ENCODE results near the gene RCBTB2.
"Not testable (repeated sequence)": the region's sequence is repeated elsewhere in the genome, so short reads cannot be mapped to it uniquely, and the experiment has no call there.

Gene RCBTB2
- total RNA-seq, result 24.9 to 36.7 reads per million in 2 donors

DNA sequence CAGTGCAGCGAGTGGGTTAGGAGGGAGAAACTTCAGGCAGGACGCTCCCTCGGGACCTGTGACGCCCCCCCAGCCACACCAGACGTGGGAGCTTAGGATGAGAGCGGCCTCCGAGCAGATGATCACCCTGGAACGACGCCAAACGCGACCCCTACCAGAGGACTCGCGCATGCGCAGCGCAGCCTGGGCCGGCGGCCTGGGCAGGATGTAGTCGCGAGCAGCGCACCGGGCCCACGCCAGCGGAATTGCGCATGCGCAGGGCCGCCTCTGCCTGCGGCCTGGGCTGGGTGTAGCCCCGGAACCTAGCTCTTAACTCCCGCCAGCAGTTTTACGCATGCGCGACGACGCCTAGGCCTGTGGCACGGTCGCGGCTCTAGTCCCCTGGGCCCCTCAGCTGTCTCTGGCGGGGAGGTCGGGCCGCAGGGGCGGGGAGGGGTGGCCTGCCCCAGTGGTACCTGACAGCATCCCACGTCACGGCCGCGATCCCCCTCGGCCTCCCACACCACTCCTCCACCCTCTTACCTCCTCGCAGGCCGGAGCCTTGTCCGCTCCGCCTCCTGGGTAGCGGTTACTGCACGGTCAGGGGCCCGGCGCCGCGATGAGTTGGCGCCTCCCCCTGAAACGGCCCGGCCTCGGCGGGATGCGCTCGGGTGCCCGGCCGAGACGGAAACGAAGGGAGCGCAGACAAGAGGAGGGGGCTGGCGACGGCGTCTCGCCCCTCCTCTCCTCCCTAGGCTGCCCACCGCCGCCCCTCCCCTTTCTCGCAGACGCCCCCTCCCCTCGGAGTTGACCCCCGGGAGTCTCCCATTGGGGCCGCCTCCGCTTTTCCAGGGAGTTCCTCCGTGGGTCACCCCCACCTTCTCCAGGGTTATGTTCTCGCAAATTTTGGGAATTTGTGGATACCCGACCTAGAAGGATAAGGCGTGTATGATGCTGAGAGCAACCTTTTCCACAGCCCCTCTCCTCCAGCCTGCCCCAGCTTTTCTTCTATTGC lies at the start of gene RCBTB2:
Gene RCBTB2 (minus strand): TSS at position 575 of the 994 bp plus-strand sequence. CDS start 11,141 bp downstream, outside the sequence.
- DNase-seq, result peak; percentile 98

DNA sequence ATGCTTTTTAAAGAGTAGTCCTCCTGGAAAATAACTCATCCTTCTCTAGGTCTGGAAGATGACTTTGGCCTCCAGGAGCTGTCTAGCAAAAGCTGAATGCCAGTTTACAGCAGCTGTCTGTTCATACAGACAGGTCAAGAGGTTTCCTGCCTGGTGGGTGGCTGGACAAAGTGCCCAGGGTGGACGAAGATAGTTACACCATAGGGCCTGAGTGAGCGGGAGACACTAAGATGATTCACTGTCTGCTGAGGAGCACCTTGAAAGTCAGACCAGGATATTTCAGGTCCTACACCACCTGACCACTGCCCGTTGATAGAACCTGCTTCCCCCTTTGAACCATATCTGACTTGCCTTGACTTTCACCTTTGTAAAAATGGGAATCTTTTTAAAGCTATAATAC lies 49.2 kb upstream of the RCBTB2 start:
- no peak for DNase-seq

DNA sequence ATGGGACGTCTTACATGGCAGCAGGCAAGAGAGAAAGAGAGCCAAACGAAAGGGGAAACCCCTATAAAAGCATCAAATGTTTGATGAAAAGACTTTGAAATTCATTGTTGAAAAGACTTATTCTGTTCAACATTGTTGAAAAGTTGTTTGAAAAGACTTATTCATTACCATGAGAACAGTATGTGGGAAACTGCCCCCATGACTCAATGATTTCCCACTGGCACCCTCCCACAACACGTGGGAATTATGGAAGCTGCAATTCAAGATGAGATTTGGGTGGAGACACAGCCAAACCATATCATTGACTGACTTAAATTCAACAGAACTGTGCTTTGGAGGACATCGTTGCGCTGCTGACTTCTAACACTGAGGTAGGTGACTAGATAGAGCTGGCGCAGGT lies 48.0 kb upstream of the RCBTB2 start:
- no peak for DNase-seq

DNA sequence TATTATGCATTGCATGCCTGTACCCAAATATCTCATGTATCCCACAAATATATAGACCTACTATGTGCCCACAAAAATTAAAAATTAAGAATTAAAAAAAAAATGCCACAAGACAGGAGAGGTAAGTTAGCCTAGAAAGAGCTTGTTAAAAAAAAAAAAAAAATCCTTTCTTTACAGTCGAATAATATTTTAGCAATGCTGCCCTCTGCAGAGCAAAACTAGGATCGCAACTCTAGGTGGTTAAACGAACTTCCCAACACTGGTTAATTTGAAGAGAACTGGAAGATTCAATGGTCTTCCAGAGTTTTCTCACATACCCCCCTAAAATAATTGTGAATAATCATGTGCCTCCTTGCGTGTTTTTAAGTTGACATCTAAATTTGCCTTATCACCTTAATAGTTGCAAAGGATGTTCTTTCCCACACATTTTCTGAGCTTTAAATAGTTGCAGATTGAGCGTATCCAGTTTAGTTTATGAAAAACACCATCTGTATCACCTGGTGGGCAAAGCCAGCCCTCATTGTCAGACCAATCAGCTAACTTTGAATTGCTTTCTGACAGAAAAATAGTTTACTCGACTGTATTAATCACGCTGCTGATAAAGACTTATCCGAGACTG lies 47.4 kb upstream of the RCBTB2 start:
- peak; percentile 73 for DNase-seq

DNA sequence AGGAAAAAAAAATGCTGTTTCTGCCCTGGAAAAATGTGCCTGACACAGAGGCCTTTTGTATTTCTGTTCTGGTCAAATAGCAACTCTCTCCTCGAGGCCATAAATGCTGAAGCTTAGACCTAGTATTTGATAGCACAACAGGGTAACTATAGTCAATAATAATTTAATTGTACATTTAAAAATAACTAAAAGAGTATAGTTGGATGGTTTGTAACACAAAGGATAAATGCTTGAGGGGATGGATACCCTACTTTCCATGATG lies 47.0 kb upstream of the RCBTB2 start:
- not testable (repeated sequence) for DNase-seq

DNA sequence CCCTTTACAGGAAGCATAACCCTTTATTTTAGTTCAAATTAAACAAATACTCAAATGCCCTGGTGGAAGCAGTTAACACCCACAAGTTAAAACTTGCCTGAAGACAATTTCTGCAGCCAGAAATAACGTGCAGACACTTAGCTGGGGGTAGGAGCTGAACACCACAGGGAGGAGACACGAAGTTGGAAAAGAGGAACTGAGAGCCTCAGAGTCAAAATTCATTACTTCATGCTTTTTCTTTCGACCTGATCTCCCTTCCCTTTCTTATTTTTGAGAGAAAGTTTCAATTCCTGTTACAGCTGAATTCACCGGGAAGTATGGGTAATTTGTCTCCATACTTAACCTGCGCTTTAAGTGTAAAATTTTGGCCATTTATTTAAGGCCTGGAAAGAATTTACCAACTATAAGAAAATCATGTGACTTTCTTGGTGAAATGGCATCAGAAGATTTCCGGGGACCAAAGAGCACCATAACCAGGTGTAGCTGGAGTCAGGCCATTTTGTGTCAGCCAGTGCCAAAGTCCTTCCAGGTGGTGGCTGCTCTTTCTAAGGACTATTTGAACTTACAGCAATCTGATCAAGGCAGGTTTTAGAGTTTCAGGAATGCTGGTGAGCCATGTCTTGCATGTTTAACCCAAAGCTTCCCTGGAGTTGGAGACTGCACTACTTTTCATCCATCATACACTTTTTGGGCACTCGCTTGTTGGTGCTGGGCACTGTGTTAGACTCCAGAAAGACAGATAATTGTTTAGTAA lies 46.5 kb upstream of the RCBTB2 start:
- no peak for DNase-seq

DNA sequence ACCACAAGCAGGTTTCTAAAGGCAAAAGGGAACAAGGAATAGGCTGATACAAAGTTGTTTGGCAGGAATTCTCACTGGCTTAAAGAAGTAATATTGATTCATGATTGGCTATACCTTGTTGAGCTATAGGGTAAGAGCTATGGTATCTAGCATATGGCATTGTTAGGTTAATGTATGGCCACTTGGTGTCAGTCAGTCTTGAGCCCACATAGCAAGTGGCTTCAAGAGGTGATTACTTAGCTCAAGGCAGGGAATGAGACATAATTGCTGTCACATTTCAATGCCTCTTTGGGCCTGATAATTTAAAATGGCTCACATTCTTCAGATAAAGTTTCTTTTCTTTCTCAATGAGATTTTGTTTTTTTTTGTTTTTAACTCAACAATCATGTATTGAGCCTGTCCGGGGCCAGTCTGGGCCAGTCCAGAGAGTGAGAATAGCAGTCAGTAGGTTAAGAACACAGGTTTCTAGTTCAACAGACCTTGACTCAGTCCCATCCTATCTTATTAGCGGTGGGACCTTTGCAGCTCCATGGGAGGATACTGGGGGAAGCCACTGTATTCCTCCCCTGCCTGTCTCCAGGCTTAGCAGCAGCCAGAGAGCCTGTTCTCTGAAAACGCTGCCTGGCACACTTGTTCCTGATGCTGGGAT lies 45.8 kb upstream of the RCBTB2 start:
- no peak for DNase-seq

DNA sequence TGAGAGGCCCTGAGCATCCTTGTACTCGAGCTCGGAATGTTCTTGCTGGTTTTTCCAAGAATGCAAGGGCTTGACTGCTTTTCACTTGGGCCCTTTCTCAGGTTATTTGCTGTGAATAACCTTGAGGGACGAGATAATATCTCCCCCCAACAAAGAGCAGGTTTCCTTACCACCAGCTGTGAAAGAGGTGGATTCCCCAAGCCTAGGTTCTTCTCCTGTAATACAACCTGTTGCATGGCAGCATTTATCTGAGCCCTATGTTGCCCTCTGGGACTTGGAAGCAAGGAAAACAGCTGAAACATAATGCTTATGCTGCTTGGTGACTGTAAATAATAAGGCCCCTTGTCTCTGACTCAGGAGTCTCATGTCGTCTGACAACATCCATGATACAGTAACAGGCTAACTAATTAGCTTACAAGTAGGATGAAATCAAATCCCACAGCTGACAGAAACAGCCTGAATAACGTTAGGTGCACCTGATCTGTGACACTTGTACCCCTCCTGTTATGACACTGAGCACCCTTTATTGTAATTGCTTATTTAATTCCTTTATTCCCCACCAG lies 43.6 kb upstream of the RCBTB2 start:
- no peak for DNase-seq

DNA sequence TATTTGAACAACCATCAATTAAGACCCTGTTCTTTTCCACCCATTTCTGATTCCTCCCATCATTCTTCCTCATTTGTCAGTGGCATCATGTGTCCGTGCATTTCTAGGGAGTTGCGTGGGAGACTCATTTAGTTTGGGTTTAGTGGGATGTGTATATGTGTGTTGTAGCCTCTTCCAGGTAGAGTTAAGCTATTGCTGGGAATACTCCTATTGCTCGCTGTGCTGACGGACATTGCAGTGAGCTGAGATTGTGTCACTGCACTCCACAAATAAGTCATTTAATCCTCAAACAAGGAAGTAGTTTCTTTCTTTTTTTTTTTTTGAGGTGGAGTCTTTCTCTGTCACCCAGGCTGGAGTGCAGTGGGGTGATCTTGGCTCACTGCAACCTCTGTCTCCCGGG lies 42.2 kb upstream of the RCBTB2 start:
- DNase-seq, result no peak

DNA sequence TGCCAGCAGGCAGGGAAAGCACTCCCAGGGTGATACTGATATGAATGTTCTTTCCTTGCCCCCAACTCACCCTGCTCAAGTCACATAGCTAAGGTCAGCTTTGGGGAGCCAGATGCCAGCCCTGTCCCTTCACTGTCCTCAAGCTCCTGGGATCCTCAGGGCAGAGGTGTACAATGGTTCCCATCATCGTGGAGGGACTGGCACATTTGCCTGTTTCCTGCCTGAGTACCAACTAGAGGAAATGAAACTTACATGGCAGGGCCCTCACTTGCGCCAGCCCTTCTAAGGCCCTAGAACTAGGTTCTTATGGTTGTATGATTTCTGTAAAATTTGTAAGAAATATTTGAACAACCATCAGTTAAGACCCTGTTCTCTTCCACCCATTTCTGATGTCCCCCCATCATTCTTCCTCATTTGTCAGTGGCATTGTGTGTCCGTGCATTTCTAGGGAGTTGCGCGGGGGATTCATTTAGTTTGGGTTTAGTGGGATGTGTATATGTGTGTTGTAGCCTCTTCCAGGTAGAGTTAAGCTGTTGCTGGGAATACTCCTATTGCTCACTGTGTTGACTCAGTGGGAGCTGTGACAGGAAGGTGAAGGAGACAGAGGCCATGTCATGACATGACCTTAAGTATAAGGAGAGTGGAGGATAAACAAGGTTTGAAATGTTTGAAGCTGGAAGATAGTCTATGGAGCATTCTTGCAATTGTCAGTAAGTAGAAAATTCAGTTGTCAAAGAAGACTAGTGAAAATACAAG lies 41.3 kb upstream of the RCBTB2 start:
- DNase-seq, result no peak

DNA sequence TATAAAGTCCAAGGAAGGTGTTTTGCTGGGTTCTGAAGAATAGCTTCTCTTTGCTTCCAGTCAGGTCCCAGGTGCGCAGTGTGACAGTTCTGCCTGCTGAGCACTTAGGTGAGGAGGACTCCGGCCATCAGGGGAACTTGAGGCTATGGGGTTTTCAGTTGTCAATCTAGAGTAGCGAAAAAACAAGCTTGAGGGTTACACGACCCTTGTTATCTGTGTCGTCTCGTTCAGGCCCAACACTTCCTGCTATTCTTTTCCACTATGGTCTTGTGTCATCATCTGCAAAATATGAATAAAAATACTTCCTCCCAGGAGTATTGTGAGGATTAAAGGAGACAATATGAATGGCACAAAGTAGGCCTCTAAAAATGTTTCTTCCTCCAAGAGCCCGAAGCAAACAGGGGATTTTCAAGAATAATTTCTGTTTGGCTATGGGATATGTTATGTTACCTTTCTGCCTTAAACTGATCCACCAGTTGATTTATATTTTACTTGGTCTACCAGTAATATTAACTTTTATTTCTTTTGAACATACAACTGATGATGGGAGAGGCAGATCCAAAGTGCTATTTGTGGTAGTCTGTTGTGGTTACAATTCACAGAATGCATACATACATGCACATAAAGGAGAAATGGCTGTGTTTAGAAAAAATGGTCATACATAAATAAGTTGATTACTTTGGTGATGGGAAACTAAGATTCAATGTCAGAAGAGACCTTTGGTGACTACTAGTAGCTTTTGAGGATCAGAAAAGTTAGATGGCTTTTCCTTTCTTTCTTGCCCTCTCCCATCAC lies 40.5 kb upstream of the RCBTB2 start:
- no peak for DNase-seq

DNA sequence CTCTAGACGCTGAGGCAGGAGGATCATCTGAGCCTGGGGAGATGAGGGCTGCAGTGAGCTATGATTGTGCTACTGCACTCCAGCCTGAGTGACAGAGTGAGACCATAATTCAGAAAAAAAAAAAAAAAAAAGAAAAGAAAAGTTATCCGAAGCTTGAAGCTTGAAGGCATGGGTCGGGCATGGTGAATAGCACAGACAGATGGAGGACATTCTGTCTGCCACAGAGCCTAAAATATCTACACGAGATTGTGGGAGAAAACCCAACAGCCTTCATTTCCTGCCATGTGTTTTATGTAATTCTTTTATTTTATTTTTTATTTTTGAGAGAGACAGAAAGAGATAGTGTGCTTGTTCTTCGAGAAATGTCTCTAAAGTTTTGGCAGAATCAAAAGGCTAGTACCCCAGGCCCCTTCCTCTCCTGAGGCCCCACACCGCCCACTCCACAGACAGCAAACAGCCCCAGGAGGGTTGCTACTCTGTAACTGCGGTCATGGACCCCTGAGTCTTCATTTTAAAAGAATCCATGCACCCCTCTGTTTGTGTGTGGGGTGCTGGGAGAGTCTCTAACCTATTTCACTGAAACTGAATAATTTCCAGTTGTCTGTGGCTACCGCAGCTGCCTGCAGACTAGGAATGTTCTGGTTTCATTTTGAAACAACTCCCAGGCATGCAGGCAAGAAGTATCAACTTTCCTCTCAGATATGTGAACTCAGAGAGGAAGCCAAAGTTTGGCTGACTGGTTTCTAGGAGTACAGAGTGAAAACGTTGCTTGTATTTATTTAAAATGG lies 38.4 kb upstream of the RCBTB2 start:
- DNase-seq, result no peak

DNA sequence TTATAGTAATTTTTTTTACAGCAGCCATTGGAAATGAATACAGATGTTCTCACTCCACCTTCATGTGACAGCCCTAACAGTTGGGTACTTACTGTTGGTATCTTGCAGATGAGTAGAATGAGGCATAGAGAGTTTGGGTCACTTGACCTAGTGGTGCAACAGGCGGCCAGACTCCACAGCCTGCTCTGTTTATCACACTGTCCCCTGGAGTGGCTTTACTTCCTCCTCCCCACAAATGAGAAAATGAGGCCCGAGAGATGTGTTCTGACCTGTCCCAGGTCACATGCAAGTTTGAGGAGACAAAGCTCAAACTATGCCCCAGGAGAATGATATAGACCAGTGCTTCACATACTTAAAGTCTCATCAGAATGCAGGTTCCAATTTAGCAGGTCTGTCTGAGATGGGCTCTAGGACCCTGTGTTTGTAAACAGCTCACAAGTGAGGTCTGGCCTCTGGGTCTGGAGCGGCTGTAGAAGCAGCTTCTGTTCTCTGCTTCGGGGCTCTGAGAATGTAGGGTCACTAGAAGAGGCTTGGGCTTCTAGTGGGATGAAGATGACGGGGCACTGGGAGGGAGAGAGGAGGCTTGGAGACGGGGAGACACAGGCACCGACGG lies 37.4 kb upstream of the RCBTB2 start:
- DNase-seq, result no peak

DNA sequence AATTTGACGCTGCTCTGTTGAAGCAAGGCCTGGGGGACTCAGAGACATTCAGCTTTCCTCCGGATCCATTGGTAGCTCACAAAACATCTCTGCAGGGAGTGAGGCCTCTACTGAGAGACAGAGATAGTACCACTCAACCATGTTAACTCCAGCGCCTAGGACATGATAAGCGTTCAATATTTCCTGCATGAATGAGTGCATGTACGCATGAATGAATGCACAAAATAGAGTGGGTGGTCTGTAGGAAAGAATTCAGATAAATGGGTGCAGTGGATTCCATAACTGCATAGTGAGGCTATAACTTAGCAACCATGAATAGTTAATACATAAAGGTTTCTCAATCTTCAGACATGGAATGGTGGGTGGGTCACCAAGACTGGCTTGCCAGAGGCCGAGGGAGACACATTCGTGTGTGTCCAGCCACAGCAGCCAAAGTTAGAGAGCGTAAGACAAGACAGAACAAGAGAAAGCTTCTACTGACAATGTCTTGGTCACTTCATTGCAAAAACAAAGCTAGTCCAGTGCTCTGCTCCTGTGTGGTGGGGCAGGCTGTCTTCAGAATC lies 36.3 kb upstream of the RCBTB2 start:
- no peak for DNase-seq

DNA sequence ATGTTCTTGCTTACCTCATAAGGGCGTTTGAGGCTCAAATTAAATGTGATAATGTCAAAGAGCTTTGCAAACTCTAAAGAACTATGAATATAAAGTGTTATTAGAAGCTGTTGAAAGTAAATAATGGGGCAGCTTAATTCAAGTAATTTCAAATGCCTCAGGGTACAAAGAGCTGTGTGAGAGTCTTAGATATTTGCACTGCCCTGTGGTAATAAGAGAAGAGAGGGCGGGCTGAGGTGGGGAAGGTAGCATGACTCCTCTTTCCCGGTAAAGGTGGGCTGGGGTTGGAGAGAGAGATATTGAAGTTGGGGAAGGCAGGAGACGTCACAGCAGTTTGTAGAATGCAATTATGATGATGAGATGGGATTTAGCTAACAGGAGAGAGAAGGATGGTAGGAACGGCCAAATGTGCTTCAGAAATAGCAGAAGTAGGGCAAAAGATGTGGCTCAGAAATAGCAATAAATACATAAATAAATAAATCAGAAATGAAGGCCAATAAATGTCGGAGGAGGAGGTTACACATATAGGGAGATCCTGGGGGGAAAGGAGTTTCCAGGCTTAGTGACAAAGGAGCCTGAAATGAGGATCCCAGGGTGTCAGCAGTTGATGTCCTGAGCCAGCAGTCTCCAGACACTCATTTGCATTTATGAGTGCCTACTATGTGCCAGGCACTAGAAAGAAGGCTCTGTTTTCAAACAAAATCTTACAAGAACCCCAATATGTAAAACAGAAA lies 35.7 kb upstream of the RCBTB2 start:
- no peak for DNase-seq

DNA sequence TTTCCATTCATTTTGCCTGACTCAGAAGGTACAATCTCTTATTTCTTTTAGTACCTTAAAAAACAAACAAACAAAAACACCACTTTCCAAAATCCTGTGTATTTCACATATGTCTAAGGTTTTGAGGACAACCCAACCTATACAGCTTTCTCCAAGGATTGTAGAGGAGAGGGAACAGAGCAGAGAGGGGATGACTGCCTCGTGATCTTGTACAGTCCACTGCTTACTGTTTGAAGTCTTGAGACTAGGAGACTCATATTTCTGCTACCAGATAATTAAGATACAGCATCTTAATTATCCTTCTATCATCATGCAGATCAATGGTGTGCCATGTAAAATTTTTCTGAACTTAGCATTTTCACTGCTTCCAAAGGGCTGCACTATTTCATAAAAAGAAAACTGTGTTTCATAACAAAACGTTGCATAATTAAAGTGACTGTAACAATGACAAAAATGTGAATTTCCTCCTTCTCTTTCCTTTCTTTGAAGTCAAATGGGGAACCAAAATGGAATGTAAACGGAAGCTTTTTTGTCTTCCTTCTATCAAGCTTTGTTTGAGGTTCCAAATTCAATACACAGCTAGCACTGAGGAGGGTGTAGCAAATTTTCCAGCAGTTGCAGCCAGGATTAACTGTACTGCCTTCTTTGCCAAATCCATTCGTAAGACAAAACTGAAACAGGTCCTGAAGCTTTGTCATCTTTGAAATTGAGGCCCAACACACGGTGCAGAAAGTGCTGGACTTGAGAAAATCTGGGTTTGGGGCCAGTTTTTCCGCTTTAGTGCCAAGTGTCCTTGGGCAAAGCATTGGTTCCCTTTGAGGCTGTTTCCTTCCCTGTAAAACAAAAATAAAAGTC lies 34.9 kb upstream of the RCBTB2 start:
- DNase-seq, result no peak

DNA sequence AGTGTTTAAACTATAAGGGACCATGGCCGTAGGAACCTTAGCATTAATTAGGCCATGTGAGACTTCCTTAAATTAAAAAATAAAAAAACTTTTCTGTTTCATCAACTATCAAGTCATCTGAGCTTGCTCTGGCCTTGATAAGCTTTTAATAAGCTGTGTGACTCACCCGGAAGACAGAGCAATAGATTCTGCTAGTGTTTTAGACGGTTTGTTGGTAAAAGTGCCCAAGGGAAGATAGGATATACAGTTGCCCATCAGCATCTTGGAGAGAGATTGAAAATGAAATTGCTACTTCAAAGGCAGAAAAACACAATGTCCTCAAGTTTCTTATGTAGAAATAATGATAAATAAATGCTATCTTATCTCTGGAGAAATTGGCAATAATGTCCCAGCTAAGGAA lies 31.2 kb upstream of the RCBTB2 start:
- no peak for DNase-seq

DNA sequence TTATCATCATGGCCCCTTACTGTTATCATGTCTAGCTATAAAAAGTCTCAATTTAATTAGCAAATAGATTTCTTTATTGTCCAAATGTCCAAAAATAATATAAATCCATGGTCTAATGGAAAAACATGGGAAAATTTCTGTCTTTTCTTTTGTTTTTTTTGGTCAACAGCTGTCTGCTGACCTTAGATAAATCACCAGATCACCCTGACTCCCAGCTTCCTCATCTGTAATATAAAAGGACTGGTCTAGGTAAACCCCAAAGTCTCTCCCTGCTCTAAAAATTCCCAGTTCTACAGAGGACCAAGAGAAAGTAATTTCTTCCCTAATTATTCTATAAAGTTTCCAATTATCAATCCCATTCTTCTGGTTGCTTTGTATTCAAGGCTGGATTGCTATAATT lies 30.7 kb upstream of the RCBTB2 start:
- DNase-seq, result no peak
